Mesenchymal stem cell (in vitro differentiated cells and primary cell): Measurements from ENCODE around the gene BAHD1.
A peak's percentile ranks its signal among the peaks of the same experiment; 100 is the strongest.

Source experiments
- DNase-seq: peaks from one replicate; pipeline ENCODE4 v3.0.0-alpha.2; 2013
- H2AFZ ChIP-seq: one replicate; pipeline ENCODE4 v1.6.1; 2013; ENCODE audit warnings: low read depth, mild to moderate bottlenecking, control low read depth, inconsistent platforms, low read length, moderate library complexity
- H2AK5ac ChIP-seq: 2 replicates; pipeline ENCODE4 v1.6.1; 2013; ENCODE audit warnings: low read length, moderate library complexity, mild to moderate bottlenecking, inconsistent platforms; ENCODE audit not compliant: severe bottlenecking
- H2BK120ac ChIP-seq: one replicate; pipeline ENCODE4 v1.6.1; 2013; ENCODE audit warnings: low read depth, mild to moderate bottlenecking, inconsistent platforms, low read length, moderate library complexity
- H2BK12ac ChIP-seq, 2 experiments: one replicate each; pipeline ENCODE4 v1.6.1; 2013; ENCODE audit warnings: inconsistent platforms in 2 of 2, low read length in 2 of 2, mild to moderate bottlenecking in 2 of 2, moderate library complexity in 2 of 2, control low read depth in 1 of 2
- H2BK15ac ChIP-seq: one replicate; pipeline ENCODE4 v1.6.1; 2013; ENCODE audit warnings: mild to moderate bottlenecking, low read depth, inconsistent platforms; ENCODE audit not compliant: poor library complexity, severe bottlenecking
- H2BK5ac ChIP-seq: 2 replicates; pipeline ENCODE4 v1.6.1; 2013; ENCODE audit warnings: low read depth, mild to moderate bottlenecking, low read length, control low read depth, inconsistent platforms; ENCODE audit not compliant: poor library complexity, severe bottlenecking
- H3K14ac ChIP-seq, 2 experiments: one replicate each; pipeline ENCODE4 v1.6.1; 2013; ENCODE audit warnings: inconsistent platforms in 2 of 2, low read length in 2 of 2, control low read depth in 1 of 2, mild to moderate bottlenecking in 1 of 2, moderate library complexity in 1 of 2
- H3K18ac ChIP-seq, 2 experiments: one replicate each; pipeline ENCODE4 v1.6.1; 2013; ENCODE audit warnings: inconsistent platforms in 2 of 2, low read length in 2 of 2, control low read depth in 1 of 2, low read depth in 1 of 2, mild to moderate bottlenecking in 1 of 2
- H3K23ac ChIP-seq, 2 experiments: one replicate each; pipeline ENCODE4 v1.6.1; 2013; ENCODE audit warnings: inconsistent platforms in 2 of 2, low read length in 2 of 2, mild to moderate bottlenecking in 2 of 2, moderate library complexity in 2 of 2, control low read depth in 1 of 2
- H3K27ac ChIP-seq: 2 replicates; pipeline ENCODE4 v1.5.1; 2013; ENCODE audit warnings: mild to moderate bottlenecking, moderate library complexity, low read length, control low read depth, inconsistent platforms; ENCODE audit not compliant: poor library complexity, severe bottlenecking
- H3K27me3 ChIP-seq, 2 experiments: 2 replicates each; pipeline versions ENCODE4 v1.6.1 to v1.7.0; 2013; ENCODE audit warnings: low read length in 2 of 2, mild to moderate bottlenecking in 2 of 2, moderate library complexity in 2 of 2, control low read depth in 1 of 2, inconsistent platforms in 1 of 2; ENCODE audit not compliant: control insufficient read depth in 1 of 2, insufficient read depth in 1 of 2
- H3K36me3 ChIP-seq, 2 experiments: 2 replicates each; pipeline versions ENCODE4 v1.6.1 to v1.7.0; 2013; ENCODE audit warnings: low read length in 2 of 2, control low read depth in 1 of 2, inconsistent platforms in 1 of 2, low read depth in 1 of 2, mild to moderate bottlenecking in 1 of 2; ENCODE audit not compliant: insufficient read depth in 2 of 2, control insufficient read depth in 1 of 2
- H3K4ac ChIP-seq, 2 experiments: one replicate each; pipeline ENCODE4 v1.6.1; 2013; ENCODE audit warnings: inconsistent platforms in 2 of 2, low read length in 2 of 2, mild to moderate bottlenecking in 2 of 2, moderate library complexity in 2 of 2, control low read depth in 1 of 2, low read depth in 1 of 2
- H3K4me1 ChIP-seq: 2 replicates; pipeline ENCODE4 v1.6.1; 2013; ENCODE audit warnings: low read depth, low read length, control low read depth; ENCODE audit not compliant: control insufficient read depth, insufficient read depth
- H3K4me2 ChIP-seq: 2 replicates; pipeline ENCODE4 v1.6.1; 2013; ENCODE audit warnings: low read length, mild to moderate bottlenecking, inconsistent platforms; ENCODE audit not compliant: poor library complexity, severe bottlenecking
- H3K4me3 ChIP-seq, 2 experiments: 2 replicates each; pipeline versions ENCODE4 v1.5.1 to v1.7.0; 2013; ENCODE audit warnings: low read length in 2 of 2, mild to moderate bottlenecking in 2 of 2, control low read depth in 1 of 2, low read depth in 1 of 2; ENCODE audit not compliant: insufficient read depth in 1 of 2
- H3K79me1 ChIP-seq: replicated peaks from 2 replicates; pipeline ENCODE4 v1.6.1; 2013; ENCODE audit warnings: mild to moderate bottlenecking, control low read depth, low read length, inconsistent platforms; ENCODE audit not compliant: poor library complexity, severe bottlenecking
- H3K9ac ChIP-seq: 2 replicates; pipeline ENCODE4 v1.7.0; 2013; ENCODE audit warnings: mild to moderate bottlenecking, low read length, moderate library complexity
- H3K9me3 ChIP-seq: 2 replicates; pipeline ENCODE4 v1.7.0; 2013; ENCODE audit warnings: mild to moderate bottlenecking, low read length; ENCODE audit not compliant: control insufficient read depth
- H4K8ac ChIP-seq: one replicate; pipeline ENCODE4 v1.6.1; 2013; ENCODE audit warnings: inconsistent platforms, mild to moderate bottlenecking, low read length, moderate library complexity
- H4K91ac ChIP-seq: one replicate; pipeline ENCODE4 v1.6.1; 2013; ENCODE audit warnings: mild to moderate bottlenecking, low read length, inconsistent platforms
- WGBS: methylation state at CpG from one replicate; pipeline ENCODE4 v1.1.7; 2013; ENCODE audit warnings: mixed read lengths; 5-methylcytosine and 5-hydroxymethylcytosine counted together

BAHD1 gene

GRCh38 chr15:40471105-40471807 lies 30.5 kb downstream of the BAHD1 start:
- peak overlapping the region; percentile 62 to 97 for H3K4me3 ChIP-seq
- H2BK15ac ChIP-seq = no peak overlapping the region
- H3K9me3 ChIP-seq = no peaks in the 10 kb centered on the region
- no peaks in the 10 kb centered on the region for H3K27me3 ChIP-seq
- peak overlapping the region in 1 of 2 experiments; percentile 93 for H3K14ac ChIP-seq
- peaks cover 18% of the 10 kb centered on the region for H3K4me1 ChIP-seq
- peak overlapping the region; percentile 87 for H4K91ac ChIP-seq
- under 1% methylated on average over 49 of the region's 60 CpGs for WGBS
- H2BK5ac ChIP-seq = no peak overlapping the region
- H4K8ac ChIP-seq = peak overlapping the region; percentile 78
- peak overlapping the region; percentile 90 for H3K9ac ChIP-seq
- peak overlapping the region; percentile 55 for H2AFZ ChIP-seq
- no peak overlapping the region for H3K27ac ChIP-seq
- H3K4me2 ChIP-seq = peak overlapping the region; percentile 49
- H3K79me1 ChIP-seq = peaks cover 18% of the 10 kb centered on the region
- peak overlapping the region; percentile 72 to 95 for H3K18ac ChIP-seq
- H2AK5ac ChIP-seq = no peak overlapping the region
- H2BK12ac ChIP-seq = peak overlapping the region in 1 of 2 experiments; percentile 17
- peak; percentile 29 for DNase-seq
- peak overlapping the region; percentile 7 to 52 for H3K4ac ChIP-seq
- H3K36me3 ChIP-seq = peaks cover 14 to 22% of the 10 kb centered on the region in 2 experiments
- peak overlapping the region in 1 of 2 experiments; percentile 90 for H3K23ac ChIP-seq
- peak overlapping the region; percentile 42 for H2BK120ac ChIP-seq

DNA sequence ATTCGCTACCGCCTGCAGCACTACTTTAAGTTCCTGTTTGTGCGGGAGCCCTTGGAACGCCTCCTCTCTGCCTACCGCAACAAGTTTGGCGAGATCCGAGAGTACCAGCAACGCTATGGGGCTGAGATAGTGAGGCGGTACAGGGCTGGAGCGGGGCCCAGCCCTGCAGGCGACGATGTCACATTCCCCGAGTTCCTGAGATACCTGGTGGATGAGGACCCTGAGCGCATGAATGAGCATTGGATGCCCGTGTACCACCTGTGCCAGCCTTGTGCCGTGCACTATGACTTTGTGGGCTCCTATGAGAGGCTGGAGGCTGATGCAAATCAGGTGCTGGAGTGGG lies 31.0 kb downstream of the BAHD1 start:
- H2AFZ ChIP-seq = peak overlapping the region; percentile 55
- H3K27ac ChIP-seq = no peak overlapping the region
- H2BK15ac ChIP-seq = no peak overlapping the region
- peak overlapping the region; percentile 78 for H4K8ac ChIP-seq
- H3K27me3 ChIP-seq = peaks cover 0 to under 1% of the 10 kb centered on the region in 2 experiments
- peak overlapping the region; percentile 90 for H3K9ac ChIP-seq
- no peak overlapping the region for H3K23ac ChIP-seq
- no peak overlapping the region for H2BK5ac ChIP-seq
- DNase-seq = no peak
- H3K18ac ChIP-seq = peak overlapping the region; percentile 72 to 95
- no peak overlapping the region for H2AK5ac ChIP-seq
- peak overlapping the region; percentile 49 for H3K4me2 ChIP-seq
- peaks cover 18% of the 10 kb centered on the region for H3K4me1 ChIP-seq
- no peaks in the 10 kb centered on the region for H3K9me3 ChIP-seq
- H3K4me3 ChIP-seq = peak overlapping the region; percentile 62 to 97
- H3K79me1 ChIP-seq = peaks cover 18% of the 10 kb centered on the region
- WGBS = 14% methylated on average over 16 of the region's 16 CpGs
- H2BK120ac ChIP-seq = no peak overlapping the region
- peaks cover 10 to 17% of the 10 kb centered on the region in 2 experiments for H3K36me3 ChIP-seq
- H3K4ac ChIP-seq = peak overlapping the region; percentile 7 to 52
- peak overlapping the region in 1 of 2 experiments; percentile 93 for H3K14ac ChIP-seq
- H2BK12ac ChIP-seq = peak overlapping the region in 1 of 2 experiments; percentile 34
- peak overlapping the region; percentile 1 for H4K91ac ChIP-seq

- H4K91ac ChIP-seq = peak overlapping the region; percentile 1
- no peak overlapping the region for H2BK15ac ChIP-seq
- H3K4me1 ChIP-seq = peaks cover 18% of the 10 kb centered on the region
- no peak overlapping the region for H2BK120ac ChIP-seq
- H3K79me1 ChIP-seq = peaks cover 16% of the 10 kb centered on the region
- peaks cover 5 to 12% of the 10 kb centered on the region in 2 experiments for H3K36me3 ChIP-seq
- peak overlapping the region; percentile 62 to 97 for H3K4me3 ChIP-seq
- no peak overlapping the region for H3K4ac ChIP-seq
- H3K4me2 ChIP-seq = peak overlapping the region; percentile 49
- H3K14ac ChIP-seq = peak overlapping the region in 1 of 2 experiments; percentile 53
- peaks cover 0 to 2% of the 10 kb centered on the region in 2 experiments for H3K27me3 ChIP-seq
- DNase-seq = no peak
- H4K8ac ChIP-seq = peak overlapping the region; percentile 36
- WGBS = 88% methylated on average over 9 of the region's 9 CpGs
- H3K9me3 ChIP-seq = no peaks in the 10 kb centered on the region
- no peak overlapping the region for H3K23ac ChIP-seq
- H2AFZ ChIP-seq = no peak overlapping the region
- H2BK5ac ChIP-seq = no peak overlapping the region
- peak overlapping the region; percentile 90 for H3K9ac ChIP-seq
- H3K27ac ChIP-seq = no peak overlapping the region
- H2BK12ac ChIP-seq = peak overlapping the region in 1 of 2 experiments; percentile 34
- no peak overlapping the region for H2AK5ac ChIP-seq
- H3K18ac ChIP-seq = no peak overlapping the region
Observed at GRCh38 chr15:40472171-40472727, 31.5 kb downstream of the BAHD1 start.

DNA sequence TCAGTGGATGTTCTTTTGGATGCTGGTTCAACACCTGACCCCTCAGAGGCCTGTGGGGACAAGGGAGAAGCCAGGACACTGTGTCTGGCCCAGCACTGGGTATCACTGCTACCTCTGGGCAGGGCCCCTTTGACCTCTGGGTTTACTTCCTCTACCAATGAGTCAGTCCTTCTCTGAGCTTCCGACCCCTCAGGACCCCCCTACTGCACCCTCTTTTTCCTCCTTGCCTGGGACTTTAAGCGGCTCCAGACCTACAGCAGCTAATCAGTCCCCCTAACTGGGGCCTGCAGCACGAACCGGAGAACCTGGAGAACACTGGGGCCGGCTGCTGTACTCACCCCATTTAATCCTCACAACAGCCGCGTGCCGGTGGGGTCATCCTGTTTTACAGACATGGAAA lies 33.8 kb downstream of the BAHD1 start:
- Histone ChIP-seq H3K27ac (no peak overlapping the region), H3K4me1 (peaks cover 20% of the 10 kb centered on the region), H3K14ac (no peak overlapping the region), H3K36me3 (no peaks in the 10 kb centered on the region), H3K4me3 (no peak overlapping the region), H3K27me3 (peaks cover 15 to 17% of the 10 kb centered on the region in 2 experiments), H3K9ac (no peak overlapping the region), H3K23ac (no peak overlapping the region), H2BK12ac (no peak overlapping the region), H2BK15ac (no peak overlapping the region), H3K79me1 (peaks cover 16% of the 10 kb centered on the region), H3K4ac (no peak overlapping the region), H3K18ac (no peak overlapping the region), H2AFZ (no peak overlapping the region), H4K91ac (no peak overlapping the region), H2BK5ac (no peak overlapping the region), H4K8ac (no peak overlapping the region), H3K9me3 (peaks cover 6% of the 10 kb centered on the region), H2BK120ac (no peak overlapping the region), H3K4me2 (no peak overlapping the region), H2AK5ac (no peak overlapping the region)
- whole genome bisulfite sequencing = 90% methylated on average over 8 of the region's 8 CpGs
- no peak for DNase-seq
